GDM1 (cell line): ENCODE results near the gene ZNF19.

Experiments
- DNase-seq: peaks from one replicate; lab custom pipeline; 2025; lab: John Stamatoyannopoulos, UW

Gene ZNF19

DNA sequence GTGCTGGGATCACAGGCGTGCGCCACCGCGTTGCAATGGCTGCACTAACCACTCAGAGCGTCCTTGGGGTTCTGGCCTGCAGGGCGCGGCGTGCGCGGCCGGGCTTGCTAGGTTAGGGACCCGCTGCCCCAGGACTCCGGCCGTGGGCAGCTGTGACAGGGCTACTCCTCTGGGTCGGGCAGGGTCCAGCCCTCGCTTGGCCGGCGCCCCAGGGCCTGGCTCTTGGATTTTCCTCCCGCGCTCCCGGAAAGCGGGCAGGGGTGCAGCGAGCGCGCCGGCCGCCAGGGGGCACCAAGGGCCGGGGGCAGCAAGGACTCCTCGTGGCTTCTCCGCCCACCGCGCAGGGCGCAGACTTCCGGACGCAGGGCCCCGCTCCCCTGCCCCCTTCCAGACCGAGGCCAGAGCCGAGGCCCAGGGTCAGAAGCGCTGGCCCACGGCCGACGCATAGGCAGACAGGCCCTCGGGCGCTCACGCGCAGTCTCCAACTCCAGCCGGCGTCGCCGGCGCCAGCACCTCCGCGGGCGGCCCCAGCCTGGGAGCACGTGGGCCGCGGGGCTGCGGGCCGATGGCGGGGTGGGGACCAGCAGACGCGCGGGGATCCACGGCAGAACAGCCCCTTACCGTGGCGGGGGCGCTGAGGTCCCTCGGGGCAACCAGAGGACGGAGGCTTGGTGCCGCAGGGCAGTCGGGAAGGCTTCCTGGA lies 47.6 kb downstream of the ZNF19 start:
- DNase-seq, result no peak

GRCh38 chr16:71440669-71441347 lies 48.3 kb downstream of the ZNF19 start:
- DNase-seq, result no peak

DNA sequence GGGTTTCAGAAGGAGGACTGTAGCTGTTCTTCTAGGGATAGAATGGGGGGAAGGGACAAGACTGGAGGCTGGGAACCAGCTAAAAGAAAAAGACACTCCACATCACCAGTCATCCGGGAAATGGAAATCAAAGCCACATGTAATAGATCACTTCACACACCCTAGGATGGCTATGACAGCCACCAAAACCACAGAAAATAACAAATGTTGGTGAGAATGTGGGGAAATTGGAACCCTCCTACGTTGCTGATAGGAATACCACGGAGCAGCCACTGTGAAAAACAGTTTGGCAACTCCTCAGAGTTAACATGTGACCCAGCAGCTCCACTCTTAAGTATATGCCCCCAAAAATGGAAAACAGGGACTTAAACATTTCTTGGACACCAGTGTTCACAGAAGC lies 49.6 kb downstream of the ZNF19 start:
- no peak for DNase-seq

DNA sequence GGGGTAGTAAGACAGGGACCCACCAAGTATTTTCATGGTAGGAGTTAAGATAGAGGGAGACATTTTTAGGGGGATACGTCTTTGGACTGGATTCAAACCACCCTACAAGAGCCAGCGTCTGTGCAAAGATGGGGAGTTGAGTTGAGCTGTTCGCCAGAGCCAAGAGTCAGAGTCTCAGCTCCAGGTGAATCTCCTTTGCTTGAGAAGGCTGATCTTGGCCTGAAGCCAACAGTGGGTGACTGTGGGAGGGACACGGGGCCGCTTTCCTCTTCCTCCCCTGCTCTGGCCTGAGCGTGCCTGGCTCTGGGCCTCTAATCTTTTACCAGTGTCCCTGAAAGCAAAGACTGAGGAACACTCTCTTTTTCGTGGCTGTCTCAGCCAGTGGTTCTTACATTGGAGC lies 52.7 kb downstream of the ZNF19 start:
- no peak for DNase-seq

GRCh38 chr16:71432906-71433305 lies 56.2 kb downstream of the ZNF19 start:
- DNase-seq, result no peak

DNA sequence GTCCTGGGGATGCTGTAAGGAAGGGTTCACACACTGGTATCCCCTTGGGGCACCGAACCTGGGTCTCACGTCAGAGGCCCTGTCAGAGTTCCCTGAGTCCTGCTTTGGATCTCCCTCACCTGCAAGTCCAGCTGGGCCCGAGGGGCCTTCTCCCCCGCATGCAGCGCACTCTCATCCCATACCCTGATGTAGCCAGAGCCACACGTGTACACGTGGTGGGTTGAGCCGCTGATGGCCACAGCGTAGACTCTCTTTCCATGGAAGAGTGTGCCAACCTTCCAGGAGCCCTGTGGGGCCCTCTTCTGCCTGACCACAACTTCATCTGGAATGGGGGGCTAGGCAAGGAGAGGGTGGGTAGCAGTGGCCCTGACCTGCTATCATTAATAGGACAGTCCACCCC lies 57.1 kb downstream of the ZNF19 start:
- DNase-seq, result no peak

GRCh38 chr16:71431176-71431575 lies 57.9 kb downstream of the ZNF19 start:
- DNase-seq, result no peak

DNA sequence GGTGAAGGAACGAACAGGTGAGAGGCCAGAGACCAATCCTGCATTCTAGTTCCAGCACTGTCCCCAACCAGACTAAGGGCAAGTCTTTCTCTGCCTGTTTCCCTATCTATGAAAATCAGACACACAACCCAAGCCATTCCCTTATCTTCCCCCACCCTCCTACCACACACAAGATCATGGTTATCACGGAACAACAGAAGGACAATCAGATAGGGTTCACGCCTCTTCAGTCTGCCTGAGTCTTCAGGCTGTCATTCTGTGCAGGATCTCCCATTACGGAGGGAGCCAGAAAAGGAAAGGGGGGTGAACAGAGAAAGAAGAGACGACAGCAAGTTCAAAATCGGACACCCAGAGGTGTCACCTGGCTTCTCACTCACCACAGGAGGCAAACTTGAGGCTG lies 58.4 kb downstream of the ZNF19 start:
- DNase-seq, result no peak

GRCh38 chr16:71429581-71429980 lies 59.5 kb downstream of the ZNF19 start:
- DNase-seq, result no peak

GRCh38 chr16:71428883-71429282 lies 60.2 kb downstream of the ZNF19 start:
- DNase-seq, result no peak

GRCh38 chr16:71428385-71428784 lies 60.7 kb downstream of the ZNF19 start:
- DNase-seq, result no peak

GRCh38 chr16:71426880-71427615 lies 62.1 kb downstream of the ZNF19 start:
- no peak for DNase-seq

GRCh38 chr16:71426069-71426879 lies 62.9 kb downstream of the ZNF19 start:
- no peak for DNase-seq

DNA sequence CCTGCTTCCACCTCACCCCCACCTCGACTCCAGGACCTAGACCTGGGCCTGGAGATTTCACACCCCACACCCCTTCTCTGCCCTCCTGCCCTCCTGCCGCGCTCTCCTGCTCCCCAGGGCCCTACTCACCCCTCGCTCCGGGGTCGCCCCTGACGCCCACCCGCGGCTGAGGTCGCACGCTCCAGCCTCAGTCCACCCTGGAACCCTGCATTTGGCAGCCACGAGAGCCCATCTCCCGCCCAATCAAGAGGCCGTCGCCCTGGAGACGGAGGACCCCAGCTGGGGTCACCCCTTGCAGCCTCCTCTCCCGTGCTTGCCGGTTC lies 63.4 kb downstream of the ZNF19 start:
- no peak for DNase-seq

DNA sequence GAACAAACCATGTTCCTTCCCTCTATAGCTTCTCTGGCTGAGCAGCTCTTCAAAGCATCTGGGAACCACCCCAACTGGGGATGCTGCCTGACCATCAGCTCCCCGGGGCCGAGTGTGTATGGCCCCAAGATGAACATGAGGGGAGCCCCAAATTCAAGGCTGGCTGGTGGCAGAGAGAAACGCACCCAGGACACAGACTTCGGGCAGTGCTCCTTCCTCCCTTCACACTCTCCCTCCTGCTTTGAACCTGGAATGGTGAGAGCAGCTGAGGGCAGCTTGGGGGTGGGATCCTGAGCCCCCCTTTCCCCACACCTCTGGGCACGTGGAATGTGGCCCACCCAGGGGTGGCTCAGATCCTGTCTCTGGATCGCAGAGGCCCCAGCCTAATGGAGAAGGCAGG lies 64.5 kb downstream of the ZNF19 start:
- DNase-seq, result no peak

DNA sequence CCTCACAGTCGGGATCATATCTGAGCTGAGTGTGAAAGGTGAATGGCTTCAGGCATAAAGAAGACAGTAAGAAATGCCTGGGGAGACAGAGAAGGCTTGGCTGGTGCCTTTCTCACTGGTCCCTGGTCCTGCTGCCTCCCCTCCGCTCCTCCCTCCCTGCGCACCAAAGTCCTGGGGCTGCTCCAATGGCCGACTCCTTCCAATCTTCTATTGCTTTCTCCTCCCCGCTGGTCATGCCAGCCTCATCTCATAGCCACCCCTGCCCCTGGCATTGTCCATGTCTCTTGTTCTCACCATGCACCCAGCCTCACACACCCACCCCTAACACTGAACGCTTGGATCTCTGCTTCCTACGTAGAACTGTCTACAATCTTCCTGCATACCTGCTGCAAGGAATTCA lies 65.3 kb downstream of the ZNF19 start:
- no peak for DNase-seq
